ENCODE results near the gene KIF1A. TPM values are rescaled to one million over a fixed set of nuclear protein-coding genes. Genes with fewer than 3 reads are reported as not detected.
A peak's percentile ranks its signal among the peaks of the same experiment; 100 is the strongest.

The KIF1A gene
- total RNA-seq, 2 experiments from 2014 or later: 9.0 to 10.2 TPM

GRCh38 chr2:240797500-240797895 lies 22.5 kb downstream of the KIF1A start:
- no peak for DNase-seq
- Mint-ChIP-seq H3K27ac (no peak overlapping the region), H3K36me3 (ENCODE audit: low read depth) (no peaks in the 10 kb centered on the region), H3K9me3 (no peaks in the 10 kb centered on the region), H3K27me3 (peaks cover 9% of the 10 kb centered on the region), H3K4me3 (no peak overlapping the region), H3K4me1 (ENCODE audit: low read depth) (no peaks in the 10 kb centered on the region)
- POLR2A ChIA-PET: no interaction called here
- CTCF ChIA-PET: no interaction called here
- no peak for ATAC-seq
- intact Hi-C loops (cut with micrococcal nuclease): no loop called here
- TF ChIP-seq CTCF (IDR thresholded peaks at IDR 0.05): no peak

GRCh38 chr2:240796543-240797499 lies 23.2 kb downstream of the KIF1A start:
- no peak overlapping the region for H3K4me3 Mint-ChIP-seq
- intact Hi-C loops (cut with micrococcal nuclease): no loop called here
- CTCF ChIA-PET: no interaction called here
- no peak overlapping the region for H3K27ac Mint-ChIP-seq
- H3K27me3 Mint-ChIP-seq: peaks cover 8% of the 10 kb centered on the region
- H3K9me3 Mint-ChIP-seq: no peaks in the 10 kb centered on the region
- H3K4me1 Mint-ChIP-seq (ENCODE audit: low read depth): no peaks in the 10 kb centered on the region
- TF ChIP-seq CTCF (IDR thresholded peaks at IDR 0.05): no peak
- DNase-seq (no peak), ATAC-seq (no peak)
- POLR2A ChIA-PET: no interaction called here
- no peaks in the 10 kb centered on the region for H3K36me3 Mint-ChIP-seq (ENCODE audit: low read depth)

GRCh38 chr2:240795916-240796510 lies 24.0 kb downstream of the KIF1A start:
- Mint-ChIP-seq H3K4me1 (ENCODE audit: low read depth) (no peaks in the 10 kb centered on the region), H3K27ac (no peak overlapping the region), H3K9me3 (no peaks in the 10 kb centered on the region), H3K27me3 (peaks cover 7% of the 10 kb centered on the region), H3K36me3 (ENCODE audit: low read depth) (no peaks in the 10 kb centered on the region), H3K4me3 (no peak overlapping the region)
- ChIA-PET POLR2A (no interaction called here), CTCF (no interaction called here)
- DNase-seq: no peak
- no peak for TF ChIP-seq CTCF (IDR thresholded peaks at IDR 0.05)
- intact Hi-C loops (cut with micrococcal nuclease): no loop called here
- ATAC-seq: no peak

- H3K36me3 Mint-ChIP-seq (ENCODE audit: low read depth): no peaks in the 10 kb centered on the region
- no peak for DNase-seq
- no peak for ATAC-seq
- peaks cover 6% of the 10 kb centered on the region for H3K27me3 Mint-ChIP-seq
- ChIA-PET CTCF (no interaction called here), POLR2A (no interaction called here)
- no peaks in the 10 kb centered on the region for H3K4me1 Mint-ChIP-seq (ENCODE audit: low read depth)
- H3K4me3 Mint-ChIP-seq: no peak overlapping the region
- H3K27ac Mint-ChIP-seq: no peak overlapping the region
- TF ChIP-seq CTCF (IDR thresholded peaks at IDR 0.05): no peak
- no peaks in the 10 kb centered on the region for H3K9me3 Mint-ChIP-seq
- intact Hi-C loops (cut with micrococcal nuclease): no loop called here
Measured at GRCh38 chr2:240795454-240795853, 24.6 kb downstream of the KIF1A start.

- ChIA-PET CTCF (no interaction called here), POLR2A (no interaction called here)
- ATAC-seq: no peak
- no peaks in the 10 kb centered on the region for H3K36me3 Mint-ChIP-seq (ENCODE audit: low read depth)
- TF ChIP-seq CTCF (IDR thresholded peaks at IDR 0.05): no peak
- no peaks in the 10 kb centered on the region for H3K4me1 Mint-ChIP-seq (ENCODE audit: low read depth)
- no peak overlapping the region for H3K4me3 Mint-ChIP-seq
- no peaks in the 10 kb centered on the region for H3K9me3 Mint-ChIP-seq
- peaks cover 2% of the 10 kb centered on the region for H3K27me3 Mint-ChIP-seq
- no peak overlapping the region for H3K27ac Mint-ChIP-seq
- intact Hi-C loops (cut with micrococcal nuclease): no loop called here
- DNase-seq: peak; percentile 0
Measured at GRCh38 chr2:240794178-240794721, 25.8 kb downstream of the KIF1A start.
